ENCODE measurements around the gene CAND2.

Gene CAND2

DNA sequence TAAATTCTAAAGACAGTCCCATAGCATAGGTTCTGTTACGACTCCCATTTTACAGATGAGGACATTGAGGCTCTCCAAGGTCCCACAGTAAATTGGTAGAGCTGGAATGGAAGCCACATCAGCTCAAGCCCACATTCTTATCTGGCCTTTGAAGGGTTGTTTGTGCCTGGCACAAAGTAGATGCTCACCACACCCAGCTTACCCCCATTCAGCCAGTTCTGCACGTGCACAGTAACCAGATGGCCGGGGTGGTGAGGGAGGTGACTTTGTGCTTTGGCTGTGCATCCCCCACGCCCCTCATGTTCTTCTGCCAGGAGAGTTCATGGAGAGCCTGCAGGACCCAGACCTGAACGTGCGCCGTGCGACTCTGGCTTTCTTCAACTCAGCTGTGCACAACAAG, 28.7 kb downstream of the CAND2 start:
- TF ChIP-seq SP1 (IDR thresholded peaks at IDR 0.05): no peak
- TF ChIP-seq CTBP1 (IDR thresholded peaks at IDR 0.05; ENCODE audit: borderline replicate concordance): no peak
- no peak for TF ChIP-seq BHLHE40 (IDR thresholded peaks at IDR 0.05; ENCODE audit: borderline replicate concordance)
- no peak for TF ChIP-seq FOXA1 (IDR thresholded peaks at IDR 0.05)
- CTCF ChIA-PET: no interaction called here
- no peak for DNase-seq (ENCODE audit: extremely low spot score)
- POLR2A ChIA-PET: no interaction called here

DNA sequence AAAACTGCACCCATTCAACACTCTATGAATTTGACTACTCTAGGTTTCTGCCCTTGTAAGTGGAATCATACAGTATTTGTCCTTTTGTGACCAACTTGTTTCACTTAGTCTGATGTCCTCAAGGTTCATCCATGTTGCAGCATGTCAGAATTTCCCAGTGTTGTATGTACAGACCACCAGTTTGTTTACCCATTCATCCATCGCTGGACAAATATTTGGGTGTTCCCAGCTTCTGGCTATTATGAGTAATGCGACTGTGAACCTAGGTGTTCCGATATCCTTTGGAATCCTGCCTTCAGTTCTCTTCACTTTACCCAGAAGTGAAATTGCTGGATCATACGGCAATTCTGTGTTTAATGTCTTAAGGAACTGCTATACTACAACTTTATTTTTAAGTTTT, 32.3 kb downstream of the CAND2 start:
- DNase-seq (ENCODE audit: extremely low spot score): no peak
- ChIA-PET CTCF (no interaction called here), POLR2A (no interaction called here)
- no peak for TF ChIP-seq LEF1 (IDR thresholded peaks at IDR 0.05; ENCODE audit: borderline replicate concordance)
- TF ChIP-seq FOXA1 (IDR thresholded peaks at IDR 0.05): no peak
- TF ChIP-seq L3MBTL2 (conservative IDR thresholded peaks at IDR 0.05): no peak
- no peak for TF ChIP-seq SP1 (IDR thresholded peaks at IDR 0.05)
- TF ChIP-seq, protein P1, sequence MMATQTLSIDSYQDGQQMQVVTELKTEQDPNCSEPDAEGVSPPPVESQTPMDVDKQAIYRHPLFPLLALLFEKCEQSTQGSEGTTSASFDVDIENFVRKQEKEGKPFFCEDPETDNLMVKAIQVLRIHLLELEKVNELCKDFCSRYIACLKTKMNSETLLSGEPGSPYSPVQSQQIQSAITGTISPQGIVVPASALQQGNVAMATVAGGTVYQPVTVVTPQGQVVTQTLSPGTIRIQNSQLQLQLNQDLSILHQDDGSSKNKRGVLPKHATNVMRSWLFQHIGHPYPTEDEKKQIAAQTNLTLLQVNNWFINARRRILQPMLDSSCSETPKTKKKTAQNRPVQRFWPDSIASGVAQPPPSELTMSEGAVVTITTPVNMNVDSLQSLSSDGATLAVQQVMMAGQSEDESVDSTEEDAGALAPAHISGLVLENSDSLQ (IDR thresholded peaks at IDR 0.05): no peak
- no peak for TF ChIP-seq FOXM1 (IDR thresholded peaks at IDR 0.05; ENCODE audit: borderline replicate concordance)
- TF ChIP-seq HDGF (IDR thresholded peaks at IDR 0.05; ENCODE audit: borderline replicate concordance): no peak
- TF ChIP-seq ELF4 (IDR thresholded peaks at IDR 0.05): no peak
- TF ChIP-seq BHLHE40 (IDR thresholded peaks at IDR 0.05; ENCODE audit: borderline replicate concordance): no peak
- TF ChIP-seq FOXK2 (IDR thresholded peaks at IDR 0.05): no peak
- no peak for TF ChIP-seq TARDBP (IDR thresholded peaks at IDR 0.05)
- TF ChIP-seq SUZ12 (IDR thresholded peaks at IDR 0.05): no peak
- TF ChIP-seq ZNF384 (IDR thresholded peaks at IDR 0.05): no peak
- no peak for TF ChIP-seq CTBP1 (IDR thresholded peaks at IDR 0.05; ENCODE audit: borderline replicate concordance)
- TF ChIP-seq ARNT (IDR thresholded peaks at IDR 0.05): no peak
- no peak for TF ChIP-seq NFRKB (IDR thresholded peaks at IDR 0.05)

DNA sequence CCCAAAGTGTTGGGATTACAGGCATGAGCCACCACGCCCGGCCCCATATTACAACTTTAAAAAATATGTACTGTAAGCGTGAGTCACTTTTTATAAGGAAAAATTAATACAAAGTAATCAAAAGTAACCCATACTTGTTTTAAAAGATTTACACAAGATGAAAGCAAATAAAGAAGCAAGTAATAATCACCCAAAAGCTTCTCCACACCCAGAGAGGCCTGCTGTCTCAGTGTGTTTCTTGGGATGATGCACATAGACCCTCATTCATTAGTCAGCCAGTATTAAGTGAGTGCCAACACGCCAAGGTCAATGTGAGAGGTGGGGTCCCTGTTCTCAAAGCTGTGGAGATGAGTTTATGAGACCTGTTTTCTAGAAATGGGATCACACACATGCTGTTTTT, 32.9 kb downstream of the CAND2 start:
- TF ChIP-seq SUZ12 (IDR thresholded peaks at IDR 0.05) (no peak), LEF1 (IDR thresholded peaks at IDR 0.05; ENCODE audit: borderline replicate concordance) (no peak), ARNT (IDR thresholded peaks at IDR 0.05) (no peak), ELF4 (IDR thresholded peaks at IDR 0.05) (no peak), FOXK2 (IDR thresholded peaks at IDR 0.05) (no peak), TARDBP (IDR thresholded peaks at IDR 0.05) (no peak), ZNF384 (IDR thresholded peaks at IDR 0.05) (no peak), CTBP1 (IDR thresholded peaks at IDR 0.05; ENCODE audit: borderline replicate concordance) (no peak), NFRKB (IDR thresholded peaks at IDR 0.05) (no peak), HDGF (IDR thresholded peaks at IDR 0.05; ENCODE audit: borderline replicate concordance) (no peak), SP1 (IDR thresholded peaks at IDR 0.05) (no peak), FOXM1 (IDR thresholded peaks at IDR 0.05; ENCODE audit: borderline replicate concordance) (no peak), L3MBTL2 (conservative IDR thresholded peaks at IDR 0.05) (no peak), FOXA1 (IDR thresholded peaks at IDR 0.05) (no peak), BHLHE40 (IDR thresholded peaks at IDR 0.05; ENCODE audit: borderline replicate concordance) (no peak)
- TF ChIP-seq, protein P1 (IDR thresholded peaks at IDR 0.05): no peak
- POLR2A ChIA-PET: interaction anchor here (2.4 kb wide), 1 partner anchor 12 kb away, joined by 7 read pairs; the partner anchor contains the start of gene RPL32
- DNase-seq (ENCODE audit: extremely low spot score): no peak
- CTCF ChIA-PET: no interaction called here

DNA sequence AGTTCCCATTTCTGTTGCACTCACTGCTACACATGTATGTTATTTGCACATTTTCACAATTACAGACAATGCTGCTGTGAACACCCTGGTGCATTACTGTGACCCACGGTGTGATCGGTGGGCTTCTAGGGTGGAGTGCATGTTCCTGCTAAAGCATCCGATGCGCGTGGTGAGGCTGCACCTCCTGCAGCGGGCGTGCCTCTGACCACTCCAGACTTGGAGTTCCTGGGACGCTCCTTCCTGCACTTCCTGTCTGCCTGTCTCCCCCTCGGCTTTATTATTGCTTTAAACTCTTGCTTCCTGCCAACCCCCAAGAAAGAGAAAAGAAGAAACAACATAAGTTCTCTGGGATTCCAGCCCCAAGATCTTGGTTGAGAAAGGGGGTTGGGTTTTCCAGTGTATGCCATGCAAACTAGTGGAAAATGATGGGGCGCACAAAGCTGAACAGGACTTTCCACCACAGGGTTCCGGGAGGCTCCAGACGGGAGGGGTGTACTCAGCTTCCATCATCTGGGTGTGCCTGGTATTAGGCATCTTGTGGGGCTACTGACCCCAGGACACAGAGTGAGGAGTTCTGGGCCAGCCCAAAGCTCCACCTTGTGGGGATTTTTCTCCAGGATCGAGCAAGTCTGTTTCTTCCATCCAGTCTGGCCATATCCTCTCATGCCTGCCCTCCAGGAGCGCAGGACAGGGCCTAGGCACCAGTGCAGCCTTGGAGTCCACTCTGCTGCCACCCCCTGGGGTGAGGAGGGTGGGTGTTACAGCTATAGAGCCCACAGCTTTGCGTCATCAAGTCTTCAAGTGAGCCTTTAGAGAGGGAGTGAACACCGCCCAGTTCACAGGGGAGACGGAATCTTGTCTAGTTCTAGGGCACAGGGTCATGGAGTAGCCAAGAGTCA, 33.7 kb downstream of the CAND2 start:
- ChIA-PET POLR2A (interaction anchor here (0.9 to 2.4 kb wide), 2 partner anchors 10 to 12 kb away, joined by 3 to 7 read pairs; partner anchors contain the start of gene RPL32), CTCF (interaction anchor here (0.6 to 1.5 kb wide), 2 partner anchors 11 to 41 kb away, joined by 3 read pairs; partner anchors contain the start of gene RPL32)
- DNase-seq (ENCODE audit: extremely low spot score): no peak
- TF ChIP-seq ARNT (IDR thresholded peaks at IDR 0.05): no peak
- no peak for TF ChIP-seq CTBP1 (IDR thresholded peaks at IDR 0.05; ENCODE audit: borderline replicate concordance)
- no peak for TF ChIP-seq HDGF (IDR thresholded peaks at IDR 0.05; ENCODE audit: borderline replicate concordance)
- no peak for TF ChIP-seq L3MBTL2 (conservative IDR thresholded peaks at IDR 0.05)
- TF ChIP-seq FOXK2 (IDR thresholded peaks at IDR 0.05): no peak

DNA sequence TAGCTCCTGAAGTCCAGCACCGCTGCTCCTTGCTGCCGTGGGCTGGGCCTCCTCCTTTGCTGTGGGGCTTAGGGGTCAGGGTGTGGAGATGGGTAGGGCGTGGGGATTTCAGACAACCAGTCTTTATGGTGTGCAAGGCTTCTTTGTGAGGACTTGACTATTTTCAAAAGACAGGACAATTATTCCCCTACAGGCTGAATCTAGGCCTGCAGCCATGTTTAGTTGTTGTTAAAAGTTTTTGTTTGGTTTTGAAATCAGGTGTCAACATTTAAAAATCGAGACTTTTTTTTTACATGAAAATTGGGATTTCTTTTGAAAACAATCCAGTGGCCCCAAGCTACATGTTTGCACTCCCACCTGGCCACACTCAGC, 34.3 kb downstream of the CAND2 start:
- POLR2A ChIA-PET: interaction anchor here (0.9 to 2.4 kb wide), 2 partner anchors 10 to 11 kb away, joined by 3 to 7 read pairs; partner anchors contain the start of gene RPL32
- no peak for TF ChIP-seq FOXA1 (IDR thresholded peaks at IDR 0.05)
- TF ChIP-seq SP1 (IDR thresholded peaks at IDR 0.05): no peak
- TF ChIP-seq FOXM1 (IDR thresholded peaks at IDR 0.05; ENCODE audit: borderline replicate concordance): no peak
- TF ChIP-seq SUZ12 (IDR thresholded peaks at IDR 0.05): no peak
- TF ChIP-seq CTBP1 (IDR thresholded peaks at IDR 0.05; ENCODE audit: borderline replicate concordance): no peak
- DNase-seq (ENCODE audit: extremely low spot score): no peak
- CTCF ChIA-PET: interaction anchor here (0.7 to 1.5 kb wide), 2 partner anchors 11 to 43 kb away, joined by 3 read pairs; partner anchors contain the start of gene RPL32

DNA sequence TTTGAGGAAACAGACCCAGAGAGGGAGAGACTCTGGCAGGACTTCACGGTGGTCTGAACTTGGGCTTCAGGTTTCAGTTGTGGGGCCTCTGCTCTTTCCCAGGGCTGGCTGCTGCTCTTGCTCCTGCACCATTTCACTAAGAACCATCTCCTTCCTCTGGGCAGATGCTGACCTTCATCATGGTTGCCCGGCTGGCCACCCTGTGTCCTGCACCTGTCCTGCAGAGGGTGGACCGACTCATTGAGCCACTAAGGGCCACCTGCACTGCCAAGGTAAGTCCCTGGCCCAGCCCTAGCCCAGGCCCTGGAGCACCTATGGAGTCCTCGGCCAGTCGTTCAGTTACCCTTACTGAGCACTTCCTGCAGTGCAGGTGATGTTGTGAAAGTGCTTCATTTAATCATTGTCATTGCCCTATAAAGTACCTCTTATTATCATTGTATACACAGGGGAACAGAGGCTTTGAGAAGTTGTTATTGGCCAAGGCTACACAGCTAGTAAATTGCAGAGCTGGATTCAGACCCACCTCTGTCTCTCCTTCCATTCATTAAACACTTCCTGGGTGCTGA, 34.9 kb downstream of the CAND2 start:
- TF ChIP-seq FOXM1 (IDR thresholded peaks at IDR 0.05; ENCODE audit: borderline replicate concordance): no peak
- TF ChIP-seq ARNT (IDR thresholded peaks at IDR 0.05): no peak
- TF ChIP-seq LEF1 (IDR thresholded peaks at IDR 0.05; ENCODE audit: borderline replicate concordance): no peak
- TF ChIP-seq SP1 (IDR thresholded peaks at IDR 0.05): no peak
- TF ChIP-seq SUZ12 (IDR thresholded peaks at IDR 0.05): no peak
- TF ChIP-seq L3MBTL2 (conservative IDR thresholded peaks at IDR 0.05): no peak
- no peak for TF ChIP-seq ZNF384 (IDR thresholded peaks at IDR 0.05)
- no peak for TF ChIP-seq TARDBP (IDR thresholded peaks at IDR 0.05)
- TF ChIP-seq FOXA1 (IDR thresholded peaks at IDR 0.05): no peak
- TF ChIP-seq ELF4 (IDR thresholded peaks at IDR 0.05): no peak
- TF ChIP-seq CTBP1 (IDR thresholded peaks at IDR 0.05; ENCODE audit: borderline replicate concordance): no peak
- TF ChIP-seq FOXK2 (IDR thresholded peaks at IDR 0.05): no peak
- no peak for TF ChIP-seq HDGF (IDR thresholded peaks at IDR 0.05; ENCODE audit: borderline replicate concordance)
- no peak for TF ChIP-seq BHLHE40 (IDR thresholded peaks at IDR 0.05; ENCODE audit: borderline replicate concordance)
- TF ChIP-seq, protein P1 (IDR thresholded peaks at IDR 0.05): no peak
- TF ChIP-seq NFRKB (IDR thresholded peaks at IDR 0.05): no peak
- POLR2A ChIA-PET: interaction anchor here (2.4 kb wide), 1 partner anchor 10 kb away, joined by 7 read pairs; the partner anchor contains the start of gene RPL32
- CTCF ChIA-PET: interaction anchor here (0.7 kb wide), 1 partner anchor 43 kb away, joined by 3 read pairs; no protein-coding TSS in a partner anchor
- no peak for DNase-seq (ENCODE audit: extremely low spot score)

Data from HEK293T (cell line).